NCI-H187 (cell line): Measurements from ENCODE around the gene RHOA.

Source experiments
- DNase-seq, 2 experiments: peaks; one replicate each; lab custom pipeline; 2025; lab: John Stamatoyannopoulos, UW

The RHOA gene

DNA sequence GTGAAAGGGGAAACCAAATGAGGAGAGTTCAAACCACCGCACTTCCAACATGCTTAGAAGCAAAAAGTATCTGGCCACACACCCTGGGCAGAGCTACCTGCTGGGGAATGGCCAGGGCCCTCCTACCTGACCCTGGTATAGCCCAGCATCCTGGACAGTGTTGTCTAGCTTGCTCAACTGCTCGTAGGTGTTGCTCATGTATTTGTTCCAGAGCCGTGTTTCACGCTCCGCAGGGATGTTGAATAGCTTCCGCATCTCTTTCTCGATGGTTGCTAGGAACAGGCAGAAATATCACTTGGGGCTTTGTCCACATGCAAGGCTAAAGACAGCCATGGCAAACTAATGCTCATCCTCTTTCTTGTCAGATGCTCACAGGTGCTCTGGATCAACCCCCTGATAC lies 87.0 kb downstream of the RHOA start:
- DNase-seq, result no peak

DNA sequence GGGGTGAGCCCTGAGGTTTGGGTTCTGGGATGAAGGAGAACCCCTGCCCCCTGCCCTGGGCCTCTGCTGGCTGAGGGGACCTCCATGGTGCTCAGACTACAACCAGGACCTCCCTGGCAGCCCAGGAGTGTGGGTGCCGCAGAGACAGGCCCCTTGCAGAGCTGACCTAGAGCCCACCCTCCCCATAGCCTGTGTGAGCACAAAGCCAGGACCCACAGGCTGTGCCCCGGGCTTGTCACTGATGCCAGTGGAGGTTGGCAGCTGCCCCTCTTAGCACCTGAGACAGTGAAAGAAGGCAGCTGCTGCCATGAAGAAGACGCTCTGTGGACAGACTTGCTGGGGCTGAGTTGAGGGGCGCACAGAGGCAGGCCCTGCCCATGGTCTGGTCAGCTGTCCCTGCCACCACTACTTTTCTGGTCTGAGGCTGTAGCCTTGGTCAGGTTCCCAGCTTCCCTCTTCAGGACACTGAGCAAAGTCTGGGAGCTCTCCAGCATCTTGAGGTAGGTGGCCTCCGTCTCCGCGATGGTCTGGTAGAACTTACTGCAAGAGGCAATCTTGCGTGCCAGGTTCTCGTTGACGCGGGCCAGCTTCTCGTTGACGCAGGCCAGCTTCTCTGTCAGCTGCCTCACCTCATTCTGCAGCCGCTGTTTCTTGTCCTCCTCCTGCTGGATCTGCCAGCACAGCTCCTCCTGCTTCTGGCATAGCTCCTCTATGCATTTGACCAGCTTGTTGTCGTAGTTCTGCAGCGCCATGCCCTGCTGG lies 94.9 kb downstream of the RHOA start:
- DNase-seq, result no peak

DNA sequence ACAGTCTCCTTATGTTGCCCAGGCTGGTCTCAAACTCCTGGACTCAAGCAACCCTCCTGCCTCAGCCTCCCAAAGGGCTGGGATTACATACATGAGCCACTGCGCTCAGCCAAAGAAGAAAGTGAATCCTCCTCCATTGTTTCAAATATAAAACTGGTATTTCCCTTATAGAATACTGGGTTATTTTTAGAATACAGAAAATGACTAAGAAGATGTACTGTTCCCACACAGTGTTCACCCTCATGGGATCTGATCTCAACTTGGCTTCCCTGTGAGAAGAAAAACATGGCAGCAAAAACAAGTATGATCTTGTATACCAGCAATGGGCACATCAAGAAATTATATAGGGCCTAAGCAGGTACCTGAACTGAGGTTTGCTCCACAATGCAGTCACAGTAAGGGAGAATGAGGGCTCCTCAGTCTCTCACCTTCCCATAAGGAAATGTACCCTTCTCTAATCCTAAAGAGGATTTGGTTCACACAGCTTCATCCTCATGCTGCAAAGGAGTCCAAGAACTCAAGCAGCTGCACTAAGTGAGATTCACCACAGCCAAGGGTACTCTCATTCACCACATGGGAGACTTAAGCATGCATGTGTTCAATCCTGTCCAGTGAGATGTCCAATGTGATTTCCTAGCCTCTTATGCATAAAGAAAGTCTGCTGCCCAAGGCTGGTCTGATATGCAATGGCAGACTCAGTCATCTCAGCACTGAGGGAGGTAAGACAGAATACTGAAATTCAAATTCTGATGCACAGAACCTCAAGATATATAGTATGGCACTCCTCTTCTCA lies 97.7 kb downstream of the RHOA start:
- DNase-seq, result no peak

DNA sequence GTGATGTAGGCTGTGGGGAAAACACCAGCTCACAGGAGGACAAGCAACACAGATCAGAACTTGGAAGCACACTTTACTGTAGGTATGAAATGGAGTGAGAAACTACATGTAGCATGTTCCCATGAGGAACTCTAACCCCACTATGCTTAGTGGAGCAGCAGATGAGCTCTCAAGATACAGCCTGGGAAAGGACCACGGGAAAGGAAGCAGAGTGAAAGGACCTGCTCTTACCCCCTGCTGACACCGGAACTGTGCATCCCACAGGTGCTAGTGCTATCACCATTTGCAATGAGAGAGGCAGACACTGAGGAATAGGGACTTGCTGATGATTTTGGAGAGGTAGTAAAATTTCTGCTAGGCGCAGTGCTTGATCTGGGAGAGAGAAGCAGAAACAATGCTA lies 100.5 kb downstream of the RHOA start:
- DNase-seq, result no peak

DNA sequence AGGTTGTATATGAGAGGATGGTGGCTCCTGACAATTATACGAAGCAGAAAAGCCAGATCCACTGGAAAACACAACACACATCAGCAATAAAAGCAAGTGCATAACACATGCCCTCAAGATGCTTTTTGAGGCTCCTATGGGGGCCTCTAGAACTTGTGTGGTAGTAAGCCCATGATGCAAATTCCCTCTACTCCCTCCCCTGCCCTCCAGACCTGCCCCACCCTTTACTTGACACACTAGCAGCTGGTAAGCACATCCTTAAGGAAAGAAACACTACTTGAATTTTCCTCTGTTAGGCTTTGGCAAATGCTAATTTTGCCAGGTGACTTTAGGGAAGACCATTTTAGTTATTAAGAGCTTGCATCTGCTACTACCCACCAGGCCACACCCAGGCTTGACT lies 101.1 kb downstream of the RHOA start:
- DNase-seq, result no peak
